Stimulated activated CD8-positive, alpha-beta memory T cell treated with anti-CD3 and anti-CD28 coated beads, Interleukin-7, amount 100 ng/mL, for 48 hours (primary cell): ENCODE data around the gene DDX20.

Experiments used
- DNase-seq, 2 donors: peaks; one replicate each; pipeline ENCODE4 v3.0.0-alpha.2; 2020; ENCODE audit warnings: low read depth in 1 of 2; ENCODE audit errors: extremely low read depth in 1 of 2

DDX20 gene, protein sequence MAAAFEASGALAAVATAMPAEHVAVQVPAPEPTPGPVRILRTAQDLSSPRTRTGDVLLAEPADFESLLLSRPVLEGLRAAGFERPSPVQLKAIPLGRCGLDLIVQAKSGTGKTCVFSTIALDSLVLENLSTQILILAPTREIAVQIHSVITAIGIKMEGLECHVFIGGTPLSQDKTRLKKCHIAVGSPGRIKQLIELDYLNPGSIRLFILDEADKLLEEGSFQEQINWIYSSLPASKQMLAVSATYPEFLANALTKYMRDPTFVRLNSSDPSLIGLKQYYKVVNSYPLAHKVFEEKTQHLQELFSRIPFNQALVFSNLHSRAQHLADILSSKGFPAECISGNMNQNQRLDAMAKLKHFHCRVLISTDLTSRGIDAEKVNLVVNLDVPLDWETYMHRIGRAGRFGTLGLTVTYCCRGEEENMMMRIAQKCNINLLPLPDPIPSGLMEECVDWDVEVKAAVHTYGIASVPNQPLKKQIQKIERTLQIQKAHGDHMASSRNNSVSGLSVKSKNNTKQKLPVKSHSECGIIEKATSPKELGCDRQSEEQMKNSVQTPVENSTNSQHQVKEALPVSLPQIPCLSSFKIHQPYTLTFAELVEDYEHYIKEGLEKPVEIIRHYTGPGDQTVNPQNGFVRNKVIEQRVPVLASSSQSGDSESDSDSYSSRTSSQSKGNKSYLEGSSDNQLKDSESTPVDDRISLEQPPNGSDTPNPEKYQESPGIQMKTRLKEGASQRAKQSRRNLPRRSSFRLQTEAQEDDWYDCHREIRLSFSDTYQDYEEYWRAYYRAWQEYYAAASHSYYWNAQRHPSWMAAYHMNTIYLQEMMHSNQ

DNA sequence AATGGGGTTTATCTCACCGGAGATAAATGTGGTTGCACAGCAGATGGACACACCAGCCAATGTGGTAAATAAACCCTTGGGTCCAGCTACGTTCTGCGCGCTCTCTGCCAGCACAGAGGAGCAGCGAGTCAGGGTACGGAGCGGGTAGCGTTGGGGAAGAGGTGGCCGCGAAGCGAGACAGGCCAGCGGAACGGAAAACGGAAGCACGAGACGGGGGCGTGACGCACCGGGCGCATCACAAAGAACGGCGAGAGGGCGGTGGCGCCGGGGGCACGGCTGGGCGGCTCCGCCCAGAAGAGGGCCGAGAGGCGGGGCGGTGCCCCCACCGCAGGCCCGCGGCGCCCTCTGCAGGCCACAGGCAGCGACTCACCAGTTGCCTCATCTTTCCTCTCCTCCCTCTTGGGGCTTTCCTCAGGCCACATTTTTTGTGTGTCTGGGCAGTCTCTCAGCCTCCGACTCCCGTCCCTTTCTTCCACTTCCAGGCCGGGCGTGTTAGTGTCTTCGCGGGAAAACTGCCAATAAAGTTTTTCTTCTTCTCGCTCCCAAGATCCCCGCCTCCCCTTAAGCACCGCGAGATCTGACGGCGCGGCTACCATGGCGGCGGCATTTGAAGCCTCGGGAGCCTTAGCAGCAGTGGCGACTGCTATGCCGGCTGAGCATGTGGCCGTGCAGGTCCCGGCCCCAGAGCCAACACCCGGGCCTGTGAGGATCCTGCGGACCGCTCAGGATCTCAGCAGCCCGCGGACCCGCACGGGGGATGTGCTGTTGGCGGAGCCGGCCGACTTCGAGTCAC is at the start of gene DDX20:
Gene DDX20, plus strand, starts transcription at position 571 of the 793 bp plus-strand sequence. Its CDS starts 24 bp downstream, at position 595.
- DNase-seq = peak; percentile 86 to 88

DNA sequence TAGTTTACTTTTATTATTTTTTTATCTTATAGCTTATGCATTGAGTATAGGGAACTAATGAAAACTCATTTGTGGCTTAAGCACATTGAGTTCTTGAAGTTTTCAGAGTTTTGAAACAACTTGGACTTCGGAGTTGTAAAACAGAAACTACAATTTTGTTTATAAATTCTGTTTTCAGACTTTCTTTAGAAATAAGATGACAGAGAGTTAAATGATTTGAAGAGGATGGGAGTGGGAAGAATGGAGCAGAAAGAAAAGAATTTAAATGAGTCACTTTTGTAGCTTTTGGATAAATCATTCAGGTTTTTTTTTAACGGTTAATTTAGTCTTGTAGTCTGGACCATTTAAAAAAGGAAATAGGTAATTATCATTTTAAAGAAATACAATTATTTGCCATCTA is 48.8 kb upstream of the DDX20 start:
- no peak for DNase-seq

DNA sequence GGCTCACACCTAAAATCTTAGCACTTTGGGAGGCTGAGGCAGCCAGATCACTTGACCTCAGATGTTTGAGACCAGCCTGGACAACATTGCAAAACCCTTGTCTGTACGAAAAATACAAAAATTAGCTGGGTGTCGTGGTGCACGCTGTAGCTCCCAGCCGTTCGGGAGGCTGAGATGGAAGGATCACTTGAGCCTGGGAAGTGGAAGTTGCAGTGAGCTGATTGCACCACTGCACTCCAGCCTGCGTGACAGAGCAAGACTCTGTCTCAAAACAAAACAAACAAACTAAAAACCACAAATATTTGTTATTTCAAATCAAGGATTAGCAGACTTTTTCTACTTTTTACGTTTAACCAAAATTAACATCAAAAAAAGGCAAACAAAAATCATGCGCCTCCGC is 47.8 kb upstream of the DDX20 start:
- no peak for DNase-seq

DNA sequence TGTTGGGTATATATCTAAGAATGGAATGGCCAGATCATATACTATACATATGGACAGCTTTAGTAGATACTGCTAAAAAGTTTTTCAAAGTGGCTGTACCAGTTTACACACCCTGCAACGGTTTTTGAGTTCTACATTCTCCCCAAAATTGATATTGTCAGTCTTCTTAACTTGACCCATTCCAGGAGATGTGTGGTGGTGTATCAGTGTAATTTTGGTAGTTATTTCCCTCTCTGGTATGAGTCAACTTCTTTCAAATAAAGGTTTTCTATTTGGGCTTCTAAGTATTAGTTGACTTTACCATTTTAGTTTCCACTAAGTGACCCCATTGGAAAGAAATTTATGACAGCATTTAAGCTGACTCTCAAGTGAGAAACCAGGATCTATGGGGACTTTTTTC is 45.7 kb upstream of the DDX20 start:
- no peak for DNase-seq

DNA sequence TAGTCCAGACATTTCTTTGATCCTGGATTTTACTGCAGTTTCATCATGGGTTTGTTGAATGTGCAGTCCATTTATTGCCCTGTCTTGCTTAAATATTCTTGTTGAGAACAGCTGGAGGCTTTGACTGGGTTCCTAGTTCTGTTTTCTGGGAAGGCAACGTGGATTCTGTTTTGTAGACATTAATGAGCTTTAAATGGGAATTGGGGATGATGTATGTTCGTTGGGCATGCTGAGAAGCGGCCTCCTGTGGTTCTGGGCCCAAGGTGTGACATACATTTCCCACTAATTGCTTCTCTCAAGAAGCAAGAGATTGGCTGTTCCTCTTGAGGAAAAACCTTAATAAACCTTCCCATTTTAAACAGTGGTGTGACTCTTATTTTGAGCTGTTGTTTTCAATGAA is 39.4 kb upstream of the DDX20 start:
- DNase-seq = no peak

DNA sequence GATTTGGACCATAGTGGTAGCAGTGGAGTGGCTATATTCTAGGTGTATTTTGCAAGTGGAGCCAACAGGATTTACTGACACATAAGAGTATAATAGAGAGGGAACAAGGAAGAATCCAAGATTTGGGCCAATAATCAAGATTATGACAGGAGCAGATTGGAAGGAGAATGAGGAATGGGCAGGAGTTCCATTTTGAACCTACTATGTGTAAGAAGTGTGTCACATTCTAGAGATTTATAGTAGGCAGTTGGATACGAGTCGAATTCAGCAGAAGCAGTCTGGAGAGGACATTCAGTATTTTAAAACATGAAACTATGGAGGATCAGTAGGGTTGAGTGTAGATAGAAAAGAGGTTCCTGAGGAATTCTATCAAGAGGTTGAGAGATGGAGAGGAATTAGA is 38.3 kb upstream of the DDX20 start:
- no peak for DNase-seq

DNA sequence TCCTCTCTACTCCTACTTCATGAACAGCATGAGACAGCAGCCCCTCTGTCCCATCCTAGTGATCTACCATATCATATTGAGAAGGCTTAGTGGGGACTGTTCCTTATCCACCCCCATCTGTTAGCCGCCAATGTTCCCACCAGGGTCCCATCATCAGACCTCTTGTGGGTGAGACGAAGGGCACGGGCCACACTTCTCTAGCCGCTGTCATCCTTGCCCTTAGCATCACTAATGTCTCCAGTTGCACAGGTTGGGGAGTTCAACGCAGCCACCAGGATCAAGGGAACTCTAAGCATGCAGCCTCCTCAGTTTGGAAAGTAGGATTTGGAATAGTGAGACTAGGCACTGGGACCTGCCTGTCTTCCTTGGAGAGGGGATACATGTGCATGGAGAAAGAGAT is 36.6 kb upstream of the DDX20 start:
- no peak for DNase-seq

DNA sequence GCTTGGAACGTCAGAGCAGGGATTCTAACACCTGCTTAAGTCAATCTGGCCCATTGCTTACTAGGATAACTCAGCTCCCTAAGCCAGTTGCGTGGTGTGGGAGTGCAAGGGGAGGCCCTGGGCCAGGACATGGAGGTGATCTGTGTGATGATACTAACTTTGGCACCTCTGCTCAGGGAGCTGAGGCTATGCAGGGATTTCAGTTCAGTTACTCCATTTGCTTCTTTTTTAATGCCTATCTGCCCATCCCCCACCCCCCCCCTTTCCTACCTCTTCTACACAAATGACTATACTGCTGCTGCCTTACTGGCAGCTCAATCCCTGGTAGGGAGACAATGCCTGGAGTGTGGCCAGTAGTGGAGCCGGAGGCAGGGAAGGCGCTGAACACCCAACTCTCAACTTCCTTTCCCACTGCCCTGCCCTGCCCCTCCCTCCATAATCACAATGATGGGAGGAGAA is 36.0 kb upstream of the DDX20 start:
- DNase-seq = no peak

DNA sequence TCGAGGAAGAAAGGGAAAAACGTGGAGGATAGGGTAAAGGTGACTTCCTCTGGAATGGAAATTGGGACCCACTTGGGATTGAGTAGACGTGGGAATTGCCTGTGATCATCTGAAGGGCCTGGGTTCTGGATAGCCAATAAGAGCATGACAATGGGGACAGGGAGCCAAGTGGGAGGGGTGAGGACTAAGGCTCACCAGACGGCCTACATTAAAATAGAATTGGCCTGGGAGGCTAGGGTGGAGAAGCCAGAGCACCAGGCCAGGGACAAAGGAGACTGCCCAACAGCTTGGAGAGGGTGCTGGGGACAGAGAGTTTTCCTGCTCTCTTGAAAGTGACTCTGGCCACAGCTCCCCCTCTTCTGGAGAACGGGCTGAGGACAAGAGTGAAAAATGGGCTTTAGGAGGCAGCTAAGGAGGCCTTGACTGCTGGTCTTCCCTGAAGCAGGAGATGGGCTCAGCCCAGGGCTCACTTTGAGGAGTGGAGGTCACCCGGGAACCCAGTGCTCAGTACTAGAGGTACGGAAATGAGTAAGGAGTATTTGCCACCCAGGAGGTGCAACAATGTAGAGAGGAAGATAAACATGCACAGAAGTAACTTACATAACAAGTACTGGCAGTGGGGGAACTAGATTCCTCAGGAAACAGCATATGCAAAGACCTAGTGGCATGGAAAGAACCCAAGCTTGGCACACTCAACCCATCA is 35.3 kb upstream of the DDX20 start:
- no peak for DNase-seq

DNA sequence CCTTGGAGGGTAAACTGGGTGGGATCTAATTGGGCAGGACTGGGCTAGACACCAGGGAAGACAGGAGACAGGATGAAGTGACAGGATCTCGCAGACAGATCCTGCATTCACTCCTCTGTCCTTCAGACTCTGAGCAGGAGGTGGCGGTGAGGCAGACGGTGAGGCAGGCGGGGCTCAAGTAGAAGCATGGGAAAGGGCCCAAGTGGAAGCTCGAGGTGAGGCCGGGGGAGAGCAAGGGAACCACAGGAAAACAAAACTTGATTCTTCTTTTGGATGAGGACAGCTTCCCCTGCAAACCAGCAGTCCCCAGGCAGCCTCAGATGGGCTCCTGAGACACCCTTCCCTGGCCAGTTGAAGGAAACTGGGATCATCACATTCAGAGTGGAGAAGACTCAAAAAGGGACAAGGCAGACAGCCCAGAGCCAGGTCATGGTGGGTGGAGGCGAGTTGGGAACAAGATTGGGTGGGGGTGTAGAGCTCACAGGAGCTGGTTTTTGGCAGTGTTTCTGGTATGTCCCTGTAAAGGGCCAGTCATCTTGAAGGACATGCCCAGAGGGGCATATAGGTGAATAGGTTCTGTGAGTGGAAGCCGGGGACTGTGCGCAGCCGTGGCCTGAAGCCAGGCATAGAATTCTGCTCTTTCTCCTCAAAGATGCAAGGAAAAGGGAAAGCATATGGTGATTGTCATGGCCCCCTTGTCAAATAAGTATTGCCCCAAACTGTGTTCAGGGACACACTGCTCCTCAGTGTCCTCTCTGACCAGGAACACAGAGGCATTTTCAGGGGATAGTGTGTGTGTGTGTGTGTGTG is 34.5 kb upstream of the DDX20 start:
- no peak for DNase-seq

DNA sequence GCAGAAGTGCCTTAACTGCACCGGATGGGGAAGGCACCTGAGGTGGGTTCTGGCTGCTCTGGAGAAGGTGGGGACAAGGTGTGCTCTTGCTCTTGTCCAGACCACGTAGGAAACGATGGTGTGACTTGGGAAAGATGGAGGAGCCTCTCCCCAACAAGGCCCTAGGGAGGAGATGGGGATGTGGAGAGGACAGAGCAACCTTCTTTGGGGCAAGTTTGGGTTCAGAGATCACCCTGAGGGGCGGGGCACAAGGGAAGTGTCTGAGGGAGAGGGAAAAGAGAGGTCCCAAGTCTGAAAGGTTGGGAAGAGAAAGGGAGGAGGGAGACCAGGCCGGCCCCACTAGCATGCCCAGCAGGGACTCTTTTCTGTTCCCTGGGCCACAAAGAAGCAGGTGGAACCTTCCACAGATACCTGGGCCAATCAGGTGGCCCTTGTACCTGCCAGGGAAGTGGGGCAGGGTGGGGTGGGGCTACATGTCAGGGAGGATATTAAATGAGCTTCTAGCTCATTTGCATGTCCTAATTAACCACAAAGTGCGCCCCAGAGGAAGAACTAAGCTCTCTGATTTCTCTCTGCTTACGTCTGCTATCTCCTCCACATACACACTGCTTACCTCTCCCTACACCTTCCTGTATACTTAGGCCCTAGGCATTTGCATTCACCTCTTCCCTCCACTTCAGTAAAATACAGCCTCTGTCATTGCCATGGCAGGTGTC is 32.5 kb upstream of the DDX20 start:
- DNase-seq = no peak

DNA sequence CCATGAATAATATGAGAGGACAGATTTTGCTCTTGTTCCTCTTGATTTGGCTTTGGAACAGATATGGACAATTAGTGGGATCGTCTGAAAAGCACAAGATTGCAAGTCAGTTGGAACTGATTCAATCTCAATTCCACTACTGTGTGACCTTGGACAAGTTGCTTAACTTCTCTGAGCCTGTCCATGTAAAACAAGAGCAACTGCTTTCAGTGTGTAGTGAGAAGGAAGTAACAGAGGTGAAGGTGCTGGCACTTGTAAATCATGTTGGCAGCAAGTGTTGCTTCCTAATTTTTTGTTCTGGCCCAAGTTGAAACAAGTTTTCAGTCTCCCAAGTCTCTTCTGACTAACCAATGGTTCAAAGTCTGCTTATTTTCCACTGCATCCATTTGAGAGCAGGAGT is 31.8 kb upstream of the DDX20 start:
- DNase-seq = no peak

DNA sequence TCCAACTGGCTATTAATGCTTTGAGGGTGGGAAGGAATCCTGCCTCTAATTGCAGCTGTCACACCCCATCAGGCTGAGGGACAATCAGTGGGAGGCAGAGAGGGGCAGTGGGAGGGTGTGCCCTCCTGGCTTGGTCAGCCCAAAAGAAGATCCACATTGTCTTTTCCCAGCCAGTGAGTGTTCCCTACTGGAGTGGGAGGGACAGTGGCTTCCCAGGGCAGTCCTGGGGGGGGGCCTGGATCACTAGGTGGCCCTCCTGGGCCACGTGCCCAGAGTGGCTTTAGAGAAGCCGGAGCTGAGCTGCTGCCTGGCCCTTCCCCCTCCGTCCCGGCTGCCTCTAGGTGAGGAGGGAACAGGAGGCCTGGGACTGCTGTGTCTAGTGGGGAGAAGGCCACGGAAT is 30.5 kb upstream of the DDX20 start:
- DNase-seq = no peak

DNA sequence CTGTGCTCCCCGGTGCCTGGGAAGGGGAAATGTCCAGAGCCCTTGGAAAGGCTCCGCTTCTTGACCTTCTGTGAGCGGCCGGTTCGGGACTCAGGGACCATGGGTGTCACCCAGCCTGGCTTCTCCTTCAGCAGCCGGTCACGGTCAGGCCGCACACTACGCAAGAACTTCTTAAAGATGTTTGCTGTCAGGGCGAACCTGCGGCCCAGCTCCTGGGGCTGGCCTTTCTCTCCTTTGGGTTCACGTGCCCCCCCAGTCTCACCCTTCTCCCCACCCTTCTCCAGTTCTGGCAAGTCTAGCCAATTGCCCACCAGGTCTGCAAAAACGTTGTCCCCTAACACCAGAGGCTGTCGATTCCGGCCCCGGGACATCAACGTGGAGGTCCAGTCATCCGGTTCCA is 28.6 kb upstream of the DDX20 start:
- no peak for DNase-seq

DNA sequence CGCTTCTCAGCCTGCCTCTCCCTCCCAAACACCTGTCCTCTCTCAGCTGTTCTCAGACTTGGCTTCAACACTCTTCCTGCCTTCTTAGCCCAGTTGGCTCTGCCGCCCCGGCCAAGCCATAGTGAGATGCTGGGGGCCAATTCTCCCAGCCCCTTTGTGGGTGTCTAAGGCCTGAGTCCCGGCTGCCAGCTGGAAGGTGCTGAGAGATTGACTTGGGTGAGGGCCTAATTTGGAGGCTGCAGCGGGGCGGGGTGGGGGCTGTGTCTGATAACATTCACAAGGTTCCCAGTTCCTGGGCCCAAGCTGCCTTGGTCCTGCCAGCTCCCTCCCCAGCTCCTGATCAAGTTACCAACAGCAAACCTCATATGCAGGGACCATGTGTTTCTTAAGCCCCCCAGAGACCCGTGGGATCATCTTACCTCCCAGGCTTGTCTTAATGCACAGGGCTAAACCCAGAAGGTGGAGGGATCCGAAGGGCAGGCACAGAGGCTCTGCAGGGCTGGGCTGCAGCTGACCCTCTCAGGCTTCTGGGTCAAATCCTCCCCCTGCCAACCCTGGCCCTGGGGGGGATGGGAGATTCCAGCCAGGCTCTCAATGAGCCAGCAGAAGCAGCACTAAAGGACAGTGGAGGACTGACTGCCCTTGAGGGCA is 26.3 kb upstream of the DDX20 start:
- no peak for DNase-seq

DNA sequence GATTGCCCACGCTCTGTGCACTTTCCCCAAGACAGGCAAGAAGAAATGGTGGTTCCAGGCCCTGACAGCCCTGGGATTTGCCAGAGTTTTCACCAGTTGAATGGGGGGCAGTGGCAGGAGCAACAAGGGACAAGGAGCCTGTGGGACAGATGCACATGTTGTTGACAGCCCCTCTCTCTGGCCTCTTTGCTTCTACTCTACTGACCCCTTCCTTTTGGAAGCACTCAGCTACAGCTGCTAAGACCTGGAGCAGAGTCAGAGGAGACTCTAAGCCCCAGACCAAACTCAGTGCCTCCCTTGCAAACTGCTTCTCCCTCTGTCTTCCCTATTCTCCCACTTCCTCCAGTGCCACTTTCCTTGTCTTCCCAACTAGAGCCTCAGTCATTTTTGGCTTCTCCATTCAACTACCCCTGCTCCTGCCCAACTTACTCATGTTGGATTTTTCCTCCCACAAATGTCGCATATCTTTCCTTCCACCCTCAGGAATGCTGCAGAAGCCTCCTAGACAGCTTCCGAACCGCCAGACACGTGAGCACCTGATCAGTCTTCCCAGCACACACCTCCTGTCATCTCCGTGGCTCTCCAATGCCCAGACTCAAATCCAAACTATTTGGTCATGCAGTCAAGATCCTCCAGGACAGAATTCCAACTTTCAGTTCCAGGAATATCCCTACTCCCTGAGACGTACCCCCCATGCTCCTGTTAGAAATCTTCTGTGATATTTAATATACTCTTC is 25.6 kb upstream of the DDX20 start:
- DNase-seq = no peak

DNA sequence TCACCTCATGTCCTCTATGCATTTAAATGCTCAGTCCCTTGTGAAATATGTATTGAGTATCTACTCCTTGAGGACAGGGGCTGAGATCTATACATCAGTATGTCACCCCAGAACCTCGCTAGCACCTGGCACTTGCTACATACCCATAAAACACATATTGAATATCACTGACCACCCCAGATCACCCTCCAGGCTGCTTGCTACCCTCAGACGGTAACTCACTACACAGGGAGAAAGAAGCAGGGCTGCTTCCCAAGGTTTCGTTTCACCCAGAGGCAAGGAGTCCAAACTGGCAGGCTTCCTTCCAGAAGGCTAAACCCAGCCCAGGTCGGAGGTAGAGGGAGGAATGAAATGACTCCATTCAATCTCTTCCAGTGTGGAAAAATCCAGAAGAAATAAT is 25.0 kb upstream of the DDX20 start:
- DNase-seq = no peak

DNA sequence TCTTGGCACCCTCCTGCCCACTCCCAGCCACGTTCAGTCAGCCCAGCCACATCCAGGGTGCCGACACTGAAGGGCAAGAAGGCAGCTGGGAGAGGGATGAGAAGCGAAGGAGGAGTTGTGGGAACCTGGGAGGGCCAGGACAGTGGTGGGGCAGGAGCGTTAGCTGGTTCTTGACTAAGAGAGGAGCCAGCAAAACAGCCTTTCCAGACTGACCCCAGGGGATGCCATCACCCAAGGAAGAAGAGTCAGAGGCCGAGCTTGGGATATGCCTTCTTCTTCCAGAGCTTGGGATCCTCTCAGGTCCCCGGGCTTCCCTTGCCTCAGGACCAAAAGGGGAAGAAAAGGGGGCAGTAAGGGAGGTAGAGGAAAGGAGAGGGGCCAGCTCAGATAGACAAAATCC is 23.7 kb upstream of the DDX20 start:
- no peak for DNase-seq
